DND-41 (cell line): ENCODE measurements around the gene FBXW5.

ENCODE experiments used
- ATAC-seq: fragments of 200-7000 bp; cut with Tn5 transposase; 3 replicates; pipeline ENCODE4 v1.9.1; 2021; ENCODE audit warnings: low read depth; ENCODE audit not compliant: insufficient read depth
- DNase-seq: peaks from one replicate; pipeline ENCODE4 v3.0.0-alpha.2; 2020
- H2AFZ ChIP-seq: 2 replicates; pipeline ENCODE4 v1.6.0; 2012; ENCODE audit warnings: low read depth, low read length
- H3K27ac ChIP-seq: 2 replicates; pipeline ENCODE4 v1.5.1; 2012; ENCODE audit warnings: low read length, inconsistent platforms
- H3K27me3 ChIP-seq: fragments of 200-600 bp; sonication (generic); 2 replicates; pipeline ENCODE4 v1.6.0; 2012; ENCODE audit warnings: low read length, mild to moderate bottlenecking, inconsistent platforms; ENCODE audit not compliant: insufficient read depth, poor library complexity
- H3K36me3 ChIP-seq: 2 replicates; pipeline ENCODE4 v1.5.1; 2012; ENCODE audit warnings: low read length, inconsistent platforms; ENCODE audit not compliant: insufficient read depth
- H3K4me1 ChIP-seq: 2 replicates; pipeline ENCODE4 v1.5.1; 2012; ENCODE audit warnings: mild to moderate bottlenecking, low read length; ENCODE audit not compliant: insufficient read depth
- H3K4me2 ChIP-seq: 2 replicates; pipeline ENCODE4 v1.6.0; 2012; ENCODE audit warnings: mild to moderate bottlenecking, moderate library complexity, low read length, inconsistent platforms; ENCODE audit not compliant: insufficient read depth
- H3K4me3 ChIP-seq, 2 experiments: fragments of 200-600 bp in 1 of 2; shearing (Covaris generic) in 1 of 2; 2 replicates each; pipeline ENCODE4 v1.5.1; 2012 to 2016; ENCODE audit warnings: inconsistent platforms in 2 of 2, low read length in 2 of 2, mild to moderate bottlenecking in 2 of 2, low read depth in 1 of 2, moderate library complexity in 1 of 2
- H3K79me2 ChIP-seq: 2 replicates; pipeline ENCODE4 v1.6.0; 2012; ENCODE audit warnings: low read length, inconsistent platforms; ENCODE audit not compliant: insufficient read depth
- H3K9ac ChIP-seq: 2 replicates; pipeline ENCODE4 v1.6.0; 2012; ENCODE audit warnings: low read depth, mild to moderate bottlenecking, inconsistent platforms, low read length, moderate library complexity
- H3K9me3 ChIP-seq: 2 replicates; pipeline ENCODE4 v1.5.1; 2012; ENCODE audit warnings: low read length, moderate library complexity, mild to moderate bottlenecking, inconsistent platforms; ENCODE audit not compliant: insufficient read depth, severe bottlenecking
- H4K20me1 ChIP-seq: 2 replicates; pipeline ENCODE4 v1.6.0; 2012; ENCODE audit warnings: low read length; ENCODE audit not compliant: insufficient read depth
- CTCF ChIP-seq: IDR thresholded peaks from 2 replicates; pipeline ENCODE4 v1.5.1; 2012; ENCODE audit warnings: borderline replicate concordance, low read length, moderate library complexity, mild to moderate bottlenecking; ENCODE audit not compliant: poor library complexity, severe bottlenecking; ENCODE audit errors: extremely low read depth
- EZH2 ChIP-seq: IDR thresholded peaks from 3 replicates; pipeline ENCODE4 v1.6.1; 2012; ENCODE audit warnings: borderline replicate concordance, low read depth, mild to moderate bottlenecking, moderate library complexity, low read length, inconsistent platforms; ENCODE audit not compliant: severe bottlenecking

The FBXW5 gene

GRCh38 chr9:136930014-136930413 lies 14.5 kb downstream of the FBXW5 start:
- DNase-seq (no peak), ATAC-seq (no peak)
- Histone ChIP-seq H3K4me1 (no peaks in the 10 kb centered on the region), H2AFZ (no peak overlapping the region), H3K27me3 (no peaks in the 10 kb centered on the region), H4K20me1 (no peaks in the 10 kb centered on the region; the same call in 1 of the 2 replicates), H3K4me2 (no peak overlapping the region), H3K27ac (no peak overlapping the region), H3K9ac (no peak overlapping the region), H3K36me3 (peaks cover 49% of the 10 kb centered on the region), H3K79me2 (no peaks in the 10 kb centered on the region), H3K4me3 (no peak overlapping the region), H3K9me3 (no peaks in the 10 kb centered on the region)
- TF ChIP-seq EZH2 (no peak), CTCF (no peak)

GRCh38 chr9:136928591-136928990 lies 15.9 kb downstream of the FBXW5 start:
- H3K9ac ChIP-seq = no peak overlapping the region
- peaks cover 58% of the 10 kb centered on the region for H3K36me3 ChIP-seq
- H3K4me1 ChIP-seq = no peaks in the 10 kb centered on the region
- no peak overlapping the region for H3K4me3 ChIP-seq
- H3K4me2 ChIP-seq = no peak overlapping the region
- H3K27me3 ChIP-seq = no peaks in the 10 kb centered on the region
- no peak; the same call in 2 of the 3 replicates for ATAC-seq
- no peak overlapping the region for H3K27ac ChIP-seq
- H2AFZ ChIP-seq = no peak overlapping the region
- DNase-seq = no peak
- TF ChIP-seq EZH2 (no peak), CTCF (no peak)
- no peaks in the 10 kb centered on the region for H3K9me3 ChIP-seq
- no peaks in the 10 kb centered on the region; the same call in 1 of the 2 replicates for H4K20me1 ChIP-seq
- no peaks in the 10 kb centered on the region for H3K79me2 ChIP-seq

GRCh38 chr9:136927343-136928271 lies 16.9 kb downstream of the FBXW5 start:
- no peaks in the 10 kb centered on the region for H3K4me1 ChIP-seq
- no peak overlapping the region for H3K4me3 ChIP-seq
- DNase-seq = no peak
- no peak overlapping the region for H2AFZ ChIP-seq
- H3K27ac ChIP-seq = no peak overlapping the region
- H3K9me3 ChIP-seq = no peaks in the 10 kb centered on the region
- H3K9ac ChIP-seq = no peak overlapping the region
- no peak for ATAC-seq
- H3K79me2 ChIP-seq = no peaks in the 10 kb centered on the region
- H3K4me2 ChIP-seq = no peak overlapping the region
- H3K27me3 ChIP-seq = no peaks in the 10 kb centered on the region
- no peak for TF ChIP-seq CTCF
- no peak for TF ChIP-seq EZH2
- H4K20me1 ChIP-seq = no peaks in the 10 kb centered on the region; the same call in 1 of the 2 replicates
- peaks cover 64% of the 10 kb centered on the region for H3K36me3 ChIP-seq
